Adrenal gland (tissue), 12 donors: Measurements from ENCODE around the gene IFI30. TPM values are rescaled to one million over a fixed set of nuclear protein-coding genes. Genes with fewer than 3 reads are reported as not detected.

Experiments used
- DNase-seq, 7 donors: peaks; one replicate each; pipeline ENCODE4 v3.0.0-alpha.2; 2019 to 2020
- H3K27ac ChIP-seq, 5 donors: fragments of 200-600 bp; sonication (generic) in 4 of 5; 1 replicate in 3 of 5; 2 replicates in 2 of 5; pipeline versions ENCODE4 v1.5.1 to v1.8.0; 2016 to 2020; ENCODE audit warnings: mild to moderate bottlenecking in 1 of 5
- H3K27me3 ChIP-seq: fragments of 200-600 bp; 2 replicates; pipeline ENCODE4 v1.8.0; 2021
- H3K36me3 ChIP-seq, 2 donors: fragments of 200-600 bp; replicated peaks in 1 of 2; 1 replicate in 1 of 2; 2 replicates in 1 of 2; pipeline versions ENCODE4 v1.5.1 to v1.8.0; 2018 to 2022
- H3K4me1 ChIP-seq, 2 donors: fragments of 200-600 bp; replicated peaks in 1 of 2; 1 replicate in 1 of 2; 2 replicates in 1 of 2; pipeline versions ENCODE4 v1.5.1 to v1.8.0; 2018 to 2021
- H3K4me3 ChIP-seq, 4 donors: fragments of 200-600 bp; sonication (generic) in 3 of 4; one replicate each; pipeline ENCODE4 v1.5.1; 2016 to 2018
- H3K9me3 ChIP-seq, 3 donors: fragments of 200-600 bp; sonication (generic) in 1 of 3; replicated peaks in 1 of 3; 1 replicate in 2 of 3; 2 replicates in 1 of 3; pipeline versions ENCODE4 v1.5.1 to v1.8.0; 2016 to 2021
- CTCF ChIP-seq, 6 experiments: fragments of 450-650 bp in 4 of 6; fragments of 200-600 bp in 2 of 6; sonication (generic) in 1 of 6; IDR thresholded peaks; 1 replicate in 5 of 6; 2 replicates in 1 of 6; pipeline versions ENCODE4 v1.5.1 to v1.8.0; 2016 to 2021; ENCODE audit warnings: antibody characterized with exemption in 6 of 6, mild to moderate bottlenecking in 2 of 6, moderate library complexity in 1 of 6
- POLR2A ChIP-seq, 2 donors: fragments of 450-650 bp; IDR thresholded peaks; one replicate each; pipeline ENCODE4 v1.6.1; 2017; ENCODE audit warnings: antibody characterized with exemption in 2 of 2, mild to moderate bottlenecking in 2 of 2, moderate library complexity in 1 of 2
- WGBS, 4 donors: extraction: QIAGEN DNeasy Blood & Tissue Kit in 2 of 4; methylation state at CpG; one replicate each; pipeline versions ENCODE4 v1.1.5 to v1.1.7; 2013 to 2017; 5-methylcytosine and 5-hydroxymethylcytosine counted together
- intact Hi-C, 2 donors: fragments of 100-400 bp; cut with DNase I; formaldehyde crosslinking; loops; one replicate each; pipeline versions ENCODE4 v1.14.1 to v1.15.0; 2022 to 2023
- polyA plus RNA-seq, 3 donors: library from polyadenylated mRNA; stranded (reverse); fragments of 200-250 nt in 2 of 3; fragments of 350-450 nt in 1 of 3; fragmentation: Illumina TruSeq in 1 of 3; extraction: RNeasy Lipid Tissue Mini Kit (QIAGEN cat#74804) in 1 of 3; gene quantifications; one replicate each; pipeline ENCODE4 v1.2.3, GENCODE V29; 2013 to 2014
- total RNA-seq, 9 donors: library from RNA; depleted of rRNA in 4 of 9; stranded (reverse); fragments of >200 nt in 4 of 9; fragments of 120-200 nt in 1 of 9; fragmentation: NEBNext Ultra II Directional in 1 of 9; extraction: Animal tissue kit (Norgen Biotek cat#: 25700) in 1 of 9; gene quantifications; one replicate each; pipeline versions ENCODE4 v1.1.0 to v1.2.4, GENCODE V29; 2013 to 2023
- donor health status: healthy with polysubstance abuse.
- donor health status: Bipolar disorder and iron deficiency.
- donor health status: DM: yes; HTN: yes; CAD: no.
- donor health status: DM: no; HTN: no; CAD: no.
- donor health status: DM: no; HTN: no; CAD: no.
- donor health status: DM: yes; HTN: yes; CAD: no.

The IFI30 gene
- total and polyA plus RNA-seq, 12 donors = 99.2 to 372 (median 164) TPM

- intact Hi-C loops = no loop called here
- no peak for DNase-seq
- H3K36me3 ChIP-seq = peaks cover 0 to 58% of the 10 kb centered on the region in 2 donors
- no peaks in the 10 kb centered on the region for H3K27me3 ChIP-seq
- no peak for TF ChIP-seq POLR2A (IDR thresholded peaks at IDR 0.05)
- no peak overlapping the region for H3K4me3 ChIP-seq
- H3K4me1 ChIP-seq = no peaks in the 10 kb centered on the region
- H3K9me3 ChIP-seq = no peaks in the 10 kb centered on the region
- H3K27ac ChIP-seq = no peak overlapping the region
- WGBS, 4 donors = 78 to 90% (median 84%) methylated on average over 2 to 3 of the region's 3 CpGs
Measured at GRCh38 chr19:18128044-18128443, 45.6 kb upstream of the IFI30 start.

- no peaks in the 10 kb centered on the region for H3K4me1 ChIP-seq
- no peak overlapping the region for H3K27ac ChIP-seq
- H3K4me3 ChIP-seq = no peak overlapping the region
- H3K27me3 ChIP-seq = no peaks in the 10 kb centered on the region
- no peak for DNase-seq
- WGBS, 4 donors = 89 to 98% (median 96%) methylated on average over 10 to 12 of the region's 12 CpGs
- intact Hi-C loops = no loop called here
- H3K36me3 ChIP-seq = peaks cover 0 to 57% of the 10 kb centered on the region in 2 donors
- no peaks in the 10 kb centered on the region for H3K9me3 ChIP-seq
- no peak for TF ChIP-seq POLR2A (IDR thresholded peaks at IDR 0.05)
- TF ChIP-seq CTCF (IDR thresholded peaks at IDR 0.05) = no peak
Measured at GRCh38 chr19:18128805-18129204, 44.8 kb upstream of the IFI30 start.

GRCh38 chr19:18130523-18131242 is 42.9 kb upstream of the IFI30 start:
- no peak for TF ChIP-seq POLR2A (IDR thresholded peaks at IDR 0.05)
- TF ChIP-seq CTCF (IDR thresholded peaks at IDR 0.05) = no peak
- Histone ChIP-seq H3K36me3 (peaks cover 0 to 62% of the 10 kb centered on the region in 2 donors), H3K27ac (no peak overlapping the region), H3K4me1 (no peaks in the 10 kb centered on the region), H3K27me3 (no peaks in the 10 kb centered on the region), H3K9me3 (no peaks in the 10 kb centered on the region), H3K4me3 (no peak overlapping the region)
- DNase-seq = no peak
- intact Hi-C loops = no loop called here
- 94 to 96% (median 95%) methylated on average over 15 to 21 of the region's 21 CpGs for WGBS, 4 donors

GRCh38 chr19:18131841-18132596 is 41.6 kb upstream of the IFI30 start:
- Histone ChIP-seq H3K4me1 (no peaks in the 10 kb centered on the region), H3K27me3 (no peaks in the 10 kb centered on the region), H3K9me3 (no peaks in the 10 kb centered on the region), H3K27ac (no peak overlapping the region), H3K4me3 (no peak overlapping the region), H3K36me3 (peaks cover 0 to 73% of the 10 kb centered on the region in 2 donors)
- TF ChIP-seq CTCF (IDR thresholded peaks at IDR 0.05) (no peak), POLR2A (IDR thresholded peaks at IDR 0.05) (no peak)
- intact Hi-C loops = no loop called here
- 85 to 90% (median 86%) methylated on average over 21 to 31 of the region's 31 CpGs for WGBS, 4 donors
- DNase-seq = no peak
